Transverse colon (tissue), 4 donors: ENCODE measurements around the gene LRRC61. TPM values are rescaled to one million over a fixed set of nuclear protein-coding genes. Genes with fewer than 3 reads are reported as not detected.

Experiments used
- DNase-seq: peaks from one replicate; pipeline ENCODE4 v3.0.0-alpha.2; 2019
- H3K27ac ChIP-seq, 4 donors: fragments of 200-600 bp; sonication (generic); 2 replicates each; pipeline ENCODE4 v1.5.1; 2016 to 2018; ENCODE audit warnings: inconsistent platforms in 4 of 4
- H3K27me3 ChIP-seq: fragments of 200-600 bp; sonication (generic); 2 replicates; pipeline ENCODE4 v1.5.1; 2017; ENCODE audit warnings: inconsistent platforms
- H3K36me3 ChIP-seq, 4 donors: fragments of 200-600 bp; sonication (generic); 2 replicates each; pipeline ENCODE4 v1.5.1; 2017 to 2019; ENCODE audit warnings: inconsistent platforms in 4 of 4
- H3K4me1 ChIP-seq, 4 donors: fragments of 200-600 bp; sonication (generic); 2 replicates each; pipeline ENCODE4 v1.5.1; 2017 to 2020; ENCODE audit warnings: inconsistent platforms in 4 of 4
- H3K4me3 ChIP-seq, 4 donors: fragments of 200-600 bp; sonication (generic); 1 replicate in 1 of 4; 2 replicates in 3 of 4; pipeline versions ENCODE4 v1.5.1 to v1.6.1; 2017 to 2019; ENCODE audit warnings: inconsistent platforms in 4 of 4
- H3K9me3 ChIP-seq, 2 donors: fragments of 200-600 bp; sonication (generic); 2 replicates each; pipeline ENCODE4 v1.5.1; 2017 to 2019; ENCODE audit warnings: inconsistent platforms in 2 of 2
- CTCF ChIP-seq, 5 experiments: fragments of 200-600 bp in 3 of 5; fragments of 450-650 bp in 2 of 5; sonication (generic) in 3 of 5; IDR thresholded peaks; 1 replicate in 2 of 5; 2 replicates in 3 of 5; pipeline ENCODE4 v1.5.1; 2016 to 2017; ENCODE audit warnings: antibody characterized with exemption in 5 of 5, inconsistent platforms in 3 of 5, mild to moderate bottlenecking in 2 of 5, moderate library complexity in 1 of 5
- EP300 ChIP-seq: sonication (generic); formaldehyde crosslinking; IDR thresholded peaks from one replicate; pipeline ENCODE4 v1.6.1; 2017; ENCODE audit warnings: antibody characterized with exemption, low read depth
- POLR2A ChIP-seq: fragments of 450-650 bp; IDR thresholded peaks from one replicate; pipeline ENCODE4 v1.6.1; 2016; ENCODE audit warnings: antibody characterized with exemption, mild to moderate bottlenecking, moderate library complexity
- POLR2AphosphoS5 ChIP-seq, 3 donors: sonication (generic); formaldehyde crosslinking; IDR thresholded peaks; one replicate each; pipeline ENCODE4 v1.6.1; 2016; ENCODE audit warnings: antibody characterized with exemption in 3 of 3
- WGBS, 2 donors: methylation state at CpG; one replicate each; pipeline ENCODE4 v1.1.5; 2018; ENCODE audit warnings: low coverage in 1 of 2; 5-methylcytosine and 5-hydroxymethylcytosine counted together
- in situ Hi-C, 4 donors: fragments of 200-750 bp; cut with MboI; loops; one replicate each; pipeline versions ENCODE4 v1.15.0 to v1.15.1; 2017; ENCODE audit warnings: low sequenced_read_pairs in 3 of 4, low pct_ligation_motif_present in 1 of 4, low pct_unique_long_range_greater_than_20kb in 1 of 4
- intact Hi-C: fragments of 100-400 bp; cut with DNase I; formaldehyde crosslinking; loops from one replicate; pipeline ENCODE4 v1.15.1; 2023; ENCODE audit warnings: low total_unique reads
- total RNA-seq, 4 donors: library from RNA; depleted of rRNA; stranded (reverse); fragments of >200 nt; gene quantifications; one replicate each; pipeline ENCODE4 v1.1.0, GENCODE V29; 2016

The LRRC61 gene
- total RNA-seq, 4 donors from 2014 or later: 1.4 to 55.4 (median 17.2) TPM

DNA sequence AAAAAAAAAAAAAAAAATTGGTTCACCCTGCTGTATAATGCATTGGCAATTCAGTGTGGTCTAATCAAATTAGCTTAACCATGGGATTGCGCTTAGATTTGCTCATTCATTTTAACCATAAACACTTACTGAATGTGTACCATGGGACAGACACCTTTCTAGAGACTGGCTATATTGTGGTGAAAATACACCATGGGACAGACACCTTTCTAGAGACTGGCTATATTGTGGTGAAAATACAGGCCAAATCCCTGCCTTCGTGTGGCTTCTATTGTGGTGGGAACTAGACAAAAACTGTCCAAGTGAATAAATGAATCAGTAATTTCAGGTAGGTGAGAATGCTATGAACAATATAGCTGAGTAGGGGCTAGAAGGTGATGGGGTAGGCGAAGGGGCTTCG lies 35.3 kb downstream of the LRRC61 start:
- Histone ChIP-seq H3K36me3 (no peaks in the 10 kb centered on the region), H3K4me1 (peaks cover 0 to 25% (median 13%) of the 10 kb centered on the region in 4 donors), H3K4me3 (no peak overlapping the region), H3K27me3 (no peaks in the 10 kb centered on the region), H3K27ac (no peak overlapping the region), H3K9me3 (no peaks in the 10 kb centered on the region)
- in situ Hi-C loops: no loop called here
- DNase-seq: no peak
- no peak for TF ChIP-seq CTCF (IDR thresholded peaks at IDR 0.05)
- TF ChIP-seq EP300: no peak
- TF ChIP-seq POLR2AphosphoS5 (IDR thresholded peaks at IDR 0.05): no peak
- TF ChIP-seq POLR2A: no peak
- WGBS, 2 donors: 95 to 100% methylated on average over 2 to 4 of the region's 4 CpGs
- intact Hi-C loops: no loop called here

GRCh38 chr7:150358988-150359621 lies 36.0 kb downstream of the LRRC61 start:
- in situ Hi-C loops (no loop called here), intact Hi-C loops (no loop called here)
- H3K4me3 ChIP-seq: no peak overlapping the region
- TF ChIP-seq CTCF (IDR thresholded peaks at IDR 0.05) (no peak), POLR2AphosphoS5 (IDR thresholded peaks at IDR 0.05) (no peak), EP300 (no peak), POLR2A (no peak)
- H3K36me3 ChIP-seq: no peaks in the 10 kb centered on the region
- no peak for DNase-seq
- H3K27me3 ChIP-seq: no peaks in the 10 kb centered on the region
- 82 to 93% methylated on average over 3 to 4 of the region's 4 CpGs for WGBS, 2 donors
- no peak overlapping the region for H3K27ac ChIP-seq
- H3K9me3 ChIP-seq: no peaks in the 10 kb centered on the region
- peaks cover 0 to 25% (median 13%) of the 10 kb centered on the region in 4 donors for H3K4me1 ChIP-seq

- no peaks in the 10 kb centered on the region for H3K9me3 ChIP-seq
- no peaks in the 10 kb centered on the region for H3K36me3 ChIP-seq
- in situ Hi-C loops: no loop called here
- H3K27me3 ChIP-seq: no peaks in the 10 kb centered on the region
- TF ChIP-seq POLR2AphosphoS5 (IDR thresholded peaks at IDR 0.05) (no peak), CTCF (IDR thresholded peaks at IDR 0.05) (no peak)
- peaks cover 0 to 21% (median 13%) of the 10 kb centered on the region in 4 donors for H3K4me1 ChIP-seq
- DNase-seq: no peak
- no peak overlapping the region for H3K4me3 ChIP-seq
- intact Hi-C loops: no loop called here
- WGBS, 2 donors: 90 to 95% methylated on average over 2 of the region's 2 CpGs
- H3K27ac ChIP-seq: no peak overlapping the region
Measured at GRCh38 chr7:150359622-150360362, 36.6 kb downstream of the LRRC61 start.

DNA sequence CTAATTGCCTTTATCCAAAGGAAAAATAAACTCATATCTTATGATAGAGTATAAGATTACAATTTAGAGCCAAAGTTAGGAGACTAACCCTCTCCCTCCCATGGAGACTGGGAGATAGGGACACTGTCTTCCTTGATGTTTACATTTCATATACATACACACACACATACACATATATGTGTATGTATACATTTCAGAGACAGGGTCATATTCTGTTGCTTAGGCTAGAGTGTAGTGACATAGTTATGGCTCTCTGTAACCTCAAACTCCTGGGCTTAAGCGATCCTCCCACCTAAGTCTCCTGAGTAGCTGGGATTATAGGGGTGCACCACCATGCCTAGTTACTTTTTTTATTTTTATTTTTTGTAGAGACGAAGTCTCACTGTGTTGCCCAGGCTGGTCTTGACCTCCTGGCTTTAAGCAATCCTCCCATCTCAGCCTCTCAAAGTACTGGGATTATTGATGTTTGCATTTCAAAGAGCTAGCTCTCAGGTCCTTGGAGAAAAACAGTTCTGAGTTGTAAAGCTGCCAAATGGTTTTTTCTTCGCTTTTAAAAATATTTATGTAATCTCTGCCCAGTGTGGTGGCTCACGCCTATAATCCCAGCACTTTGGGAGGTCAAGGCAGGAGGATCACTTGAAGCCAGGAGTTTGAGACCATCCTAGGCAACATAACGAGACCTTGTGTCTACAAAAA lies 37.4 kb downstream of the LRRC61 start:
- H3K4me3 ChIP-seq: no peak overlapping the region
- H3K4me1 ChIP-seq: peaks cover 0 to 14% (median 8%) of the 10 kb centered on the region in 4 donors
- H3K27ac ChIP-seq: no peak overlapping the region
- no peak for DNase-seq
- 68 to 69% methylated on average over 5 of the region's 5 CpGs for WGBS, 2 donors
- H3K36me3 ChIP-seq: no peaks in the 10 kb centered on the region
- in situ Hi-C loops (no loop called here), intact Hi-C loops (no loop called here)
- H3K9me3 ChIP-seq: no peaks in the 10 kb centered on the region
- H3K27me3 ChIP-seq: no peaks in the 10 kb centered on the region
- no peak for TF ChIP-seq CTCF (IDR thresholded peaks at IDR 0.05)
- no peak for TF ChIP-seq EP300
- TF ChIP-seq POLR2A: no peak
